SH-SY5Y (cell line): ENCODE measurements around the gene VBP1.

ENCODE experiments used
- GATA2 ChIP-seq: IDR thresholded peaks from 2 replicates; pipeline ENCODE4 v1.6.1; 2011; ENCODE audit warnings: mild to moderate bottlenecking, low read depth, low read length
- GATA3 ChIP-seq: IDR thresholded peaks from 2 replicates; pipeline ENCODE4 v1.6.1; 2011; ENCODE audit warnings: low read depth, mild to moderate bottlenecking, low read length, moderate library complexity

GRCh38 chrX:155213731-155214130, 2.5 kb upstream of the VBP1 start:
- TF ChIP-seq GATA2 (no peak), GATA3 (no peak)
